ENCODE data around the gene IFT81. TPM values are rescaled to one million over a fixed set of nuclear protein-coding genes. Genes with fewer than 3 reads are reported as not detected.
"Not testable (repeated sequence)": the region's sequence is repeated elsewhere in the genome, so short reads cannot be mapped to it uniquely, and the experiment has no call there.

IFT81 gene
- total RNA-seq, 2 donors from 2014 or later, result 15.0 to 19.2 TPM

DNA sequence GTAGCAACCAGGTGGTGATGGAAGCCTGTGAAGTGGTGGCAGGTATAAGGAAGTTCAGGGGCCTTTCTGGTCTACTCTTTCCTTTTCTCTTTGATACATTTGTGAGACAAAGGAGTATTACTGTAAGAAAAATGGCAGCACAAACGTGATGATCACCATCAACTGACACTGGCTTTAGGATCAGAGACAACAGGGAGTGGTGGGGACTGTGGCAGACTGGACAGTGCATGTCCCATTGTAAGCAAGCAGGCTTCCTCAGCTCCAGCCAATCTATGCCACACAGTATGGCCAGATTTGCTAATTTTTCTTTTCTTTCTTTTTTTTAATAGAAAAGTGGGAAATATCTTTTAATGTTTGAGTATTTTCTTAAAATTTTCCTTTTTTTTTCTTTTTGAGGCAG lies 19.0 kb upstream of the IFT81 start:
- intact Hi-C loops (cut with DNase I), result loop anchor here in 1 of 2 donors (10.0 kb wide), 2 partner anchors 120 to 180 kb away; partner anchors contain the start of gene ATP2A2
- no peak for DNase-seq (ENCODE audit: low spot score)

GRCh38 chr12:110105986-110106385 lies 18.2 kb upstream of the IFT81 start:
- no peak for DNase-seq (ENCODE audit: low spot score)

DNA sequence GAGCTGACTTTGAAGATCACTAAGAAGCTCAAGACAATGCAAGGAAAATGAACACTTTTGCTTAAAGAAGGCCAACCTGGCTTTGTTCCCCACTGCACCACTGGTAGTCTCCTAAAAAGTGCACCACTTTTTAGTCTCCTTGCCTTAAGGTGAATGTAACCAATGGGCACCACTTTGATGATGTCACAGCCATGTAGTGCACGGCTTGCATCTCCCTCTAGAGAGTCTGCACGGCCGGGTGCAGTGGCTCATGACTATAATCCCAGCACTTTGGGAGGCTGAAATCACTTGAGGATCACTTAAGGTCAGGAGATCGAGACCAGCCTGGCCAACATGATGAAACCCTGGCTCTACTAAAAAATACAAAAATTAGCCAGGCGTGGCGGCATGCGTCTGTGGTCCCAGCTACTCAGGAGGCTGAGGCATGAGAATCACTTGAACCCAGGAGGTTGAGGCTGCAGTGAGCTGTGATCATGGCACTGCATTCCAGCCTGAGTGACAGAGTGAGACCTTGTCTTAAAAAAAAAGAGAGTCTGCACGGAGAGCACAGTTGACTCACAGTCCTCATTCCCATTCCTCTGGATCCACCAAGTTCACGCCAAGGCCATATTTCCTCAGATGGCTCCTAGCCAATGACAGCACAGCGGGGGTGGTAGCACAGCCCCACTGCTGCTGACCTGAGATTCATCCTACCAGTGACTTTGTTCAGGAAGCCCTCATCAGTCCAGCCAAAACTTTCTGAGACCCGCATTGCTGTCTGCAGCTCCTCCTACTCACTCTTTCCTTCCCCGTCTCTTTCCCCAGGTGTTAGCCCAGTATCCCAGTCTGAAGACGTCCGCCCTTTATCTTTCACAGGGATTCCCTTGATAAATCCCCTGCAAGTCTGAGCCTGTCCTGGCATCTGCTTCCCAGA lies 16.5 kb upstream of the IFT81 start:
- peak; percentile 87 for DNase-seq (ENCODE audit: low spot score)
- intact Hi-C loops (cut with DNase I), result loop anchor here in 1 of 2 donors (10.0 kb wide), 2 partner anchors 117 to 177 kb away; partner anchors contain the start of gene ATP2A2

More at GRCh38 chr12:110105986-110106385, 18.2 kb upstream of the IFT81 start:
- intact Hi-C loops (cut with DNase I), result loop anchor here in 1 of 2 donors (10.0 kb wide), 2 partner anchors 119 to 179 kb away; partner anchors contain the start of gene ATP2A2

DNA sequence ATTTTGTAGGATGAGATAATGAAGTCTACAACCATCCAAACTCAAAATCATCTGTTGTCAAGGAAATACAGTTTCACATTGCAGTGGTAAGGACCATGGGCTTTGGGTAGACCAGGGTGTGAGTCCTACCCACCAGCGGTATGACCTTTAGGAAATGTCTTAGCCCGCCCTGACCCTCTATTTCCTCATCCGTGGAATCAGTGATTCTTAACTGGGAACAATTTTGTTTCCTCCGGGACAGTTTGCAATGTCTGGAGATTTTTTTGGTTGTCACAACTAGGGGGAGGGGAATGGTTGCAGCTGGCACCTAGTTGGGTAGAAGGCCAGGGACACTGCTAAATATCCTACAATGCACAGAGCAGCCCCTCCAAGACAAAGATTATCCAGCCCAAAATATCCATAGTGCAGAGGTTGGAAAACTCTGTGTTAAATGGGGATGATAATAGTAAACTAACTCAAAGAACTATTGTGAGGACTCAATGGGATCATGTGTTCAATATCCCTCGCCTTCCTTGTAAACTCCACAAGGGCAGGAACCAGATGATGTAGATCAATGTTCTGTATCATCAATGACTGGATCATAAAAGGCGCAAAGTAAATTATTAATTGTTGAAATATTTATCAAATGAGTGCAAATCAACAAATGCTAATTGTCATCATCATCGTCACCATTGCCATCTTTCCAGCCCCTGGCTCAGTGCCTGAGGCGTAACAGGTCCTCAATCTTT lies 15.7 kb upstream of the IFT81 start:
- DNase-seq (ENCODE audit: low spot score), result peak; percentile 82
- intact Hi-C loops (cut with DNase I), result loop anchor here in 1 of 2 donors (10.0 kb wide), 2 partner anchors 116 to 176 kb away; partner anchors contain the start of gene ATP2A2

GRCh38 chr12:110109037-110109836 lies 14.9 kb upstream of the IFT81 start:
- intact Hi-C loops (cut with DNase I), result loop anchor here in 1 of 2 donors (10.0 kb wide), 2 partner anchors 116 to 176 kb away; partner anchors contain the start of gene ATP2A2
- peak; percentile 93 for DNase-seq (ENCODE audit: low spot score)

GRCh38 chr12:110109837-110110535 lies 14.2 kb upstream of the IFT81 start:
- intact Hi-C loops (cut with DNase I), result loop anchor here in 1 of 2 donors (10.0 kb wide), 2 partner anchors 115 to 175 kb away; partner anchors contain the start of gene ATP2A2
- DNase-seq (ENCODE audit: low spot score), result no peak

DNA sequence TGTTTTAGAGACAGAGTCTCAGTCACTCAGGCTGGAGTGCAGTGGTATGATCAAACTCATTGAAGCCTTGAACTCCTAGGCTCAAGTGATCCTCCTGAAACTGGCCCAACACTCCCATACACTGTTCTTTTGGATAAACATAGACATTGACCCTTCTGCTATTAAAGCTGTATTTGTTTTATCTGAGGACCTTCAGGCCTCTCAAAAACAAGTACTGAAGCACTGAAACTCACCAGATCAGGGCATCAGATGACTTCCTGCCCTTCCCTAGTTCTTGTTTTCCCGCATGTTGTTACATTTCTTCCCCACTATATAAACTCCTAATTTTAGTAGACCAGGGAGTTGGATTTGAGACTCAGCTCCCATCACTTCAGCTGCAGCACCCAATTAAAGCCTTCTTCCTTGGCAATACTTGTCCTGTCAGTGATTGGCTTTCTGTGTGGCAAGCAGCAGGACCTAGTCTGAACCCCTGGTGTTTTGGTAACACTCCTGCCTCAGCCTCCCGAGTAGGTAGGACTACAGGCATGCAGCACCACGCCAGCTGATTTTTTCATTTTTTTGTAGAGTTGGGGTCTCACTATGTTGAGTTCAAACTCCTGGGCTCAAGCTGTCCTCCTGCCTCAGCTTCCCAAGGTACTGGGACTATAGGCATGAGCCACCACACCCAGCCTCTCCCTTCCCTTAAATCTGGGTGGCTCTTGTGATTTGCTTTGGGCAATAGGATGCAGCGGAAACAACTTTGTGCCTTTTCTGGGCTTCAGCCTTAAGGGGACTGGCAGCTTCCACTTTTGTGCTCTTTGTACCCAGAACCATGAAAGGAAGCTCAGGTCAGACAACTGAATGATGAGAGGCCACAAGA lies 12.5 kb upstream of the IFT81 start:
- no peak for DNase-seq (ENCODE audit: low spot score)
- intact Hi-C loops (cut with DNase I), result no loop called here

DNA sequence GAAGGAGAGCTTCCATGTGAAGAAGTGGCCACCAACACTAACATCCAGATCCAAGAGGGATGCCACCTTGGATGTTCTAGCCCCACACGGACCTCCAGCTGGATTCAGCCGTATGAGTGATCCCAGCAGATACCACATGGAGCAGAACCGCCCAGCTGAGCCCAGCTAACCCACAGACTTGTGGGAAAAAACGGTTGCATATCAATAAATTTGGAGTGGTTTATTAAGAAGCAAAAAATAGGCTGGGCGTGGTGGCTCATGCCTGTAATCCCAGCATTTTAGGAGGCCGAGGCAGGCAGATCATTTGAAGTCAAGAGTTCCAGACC lies 11.9 kb upstream of the IFT81 start:
- DNase-seq (ENCODE audit: low spot score), result no peak
- intact Hi-C loops (cut with DNase I), result no loop called here

GRCh38 chr12:110114528-110114937 lies 9.6 kb upstream of the IFT81 start:
- DNase-seq (ENCODE audit: low spot score), result no peak
- intact Hi-C loops (cut with DNase I), result no loop called here

GRCh38 chr12:110115675-110116074 lies 8.5 kb upstream of the IFT81 start:
- no peak for DNase-seq (ENCODE audit: low spot score)
- intact Hi-C loops (cut with DNase I), result no loop called here

DNA sequence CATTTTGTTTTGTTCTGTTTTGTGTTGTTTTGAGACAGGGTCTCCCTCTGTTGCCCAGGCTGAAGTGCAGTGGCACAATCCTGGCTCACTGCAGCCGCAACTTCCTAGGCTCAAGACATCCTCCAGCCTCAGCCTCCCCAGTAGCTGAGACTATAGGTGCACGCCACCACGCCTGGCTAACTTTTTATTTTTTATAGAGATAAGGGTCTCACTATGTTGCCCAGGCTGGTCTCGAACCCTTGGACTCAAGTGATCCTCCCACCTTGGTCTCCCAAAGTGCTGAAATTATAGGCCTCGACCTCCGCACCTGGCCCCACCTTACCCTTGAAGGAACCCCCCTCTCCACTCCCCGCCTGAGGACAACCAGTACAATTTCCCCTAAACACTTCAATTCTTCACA lies 7.5 kb upstream of the IFT81 start:
- DNase-seq (ENCODE audit: low spot score), result no peak

GRCh38 chr12:110117210-110117609 lies 6.9 kb upstream of the IFT81 start:
- DNase-seq (ENCODE audit: low spot score), result not testable (repeated sequence)

More for the DNA sequence above, 7.5 kb upstream of the IFT81 start:
- intact Hi-C loops (cut with DNase I), result no loop called here

DNA sequence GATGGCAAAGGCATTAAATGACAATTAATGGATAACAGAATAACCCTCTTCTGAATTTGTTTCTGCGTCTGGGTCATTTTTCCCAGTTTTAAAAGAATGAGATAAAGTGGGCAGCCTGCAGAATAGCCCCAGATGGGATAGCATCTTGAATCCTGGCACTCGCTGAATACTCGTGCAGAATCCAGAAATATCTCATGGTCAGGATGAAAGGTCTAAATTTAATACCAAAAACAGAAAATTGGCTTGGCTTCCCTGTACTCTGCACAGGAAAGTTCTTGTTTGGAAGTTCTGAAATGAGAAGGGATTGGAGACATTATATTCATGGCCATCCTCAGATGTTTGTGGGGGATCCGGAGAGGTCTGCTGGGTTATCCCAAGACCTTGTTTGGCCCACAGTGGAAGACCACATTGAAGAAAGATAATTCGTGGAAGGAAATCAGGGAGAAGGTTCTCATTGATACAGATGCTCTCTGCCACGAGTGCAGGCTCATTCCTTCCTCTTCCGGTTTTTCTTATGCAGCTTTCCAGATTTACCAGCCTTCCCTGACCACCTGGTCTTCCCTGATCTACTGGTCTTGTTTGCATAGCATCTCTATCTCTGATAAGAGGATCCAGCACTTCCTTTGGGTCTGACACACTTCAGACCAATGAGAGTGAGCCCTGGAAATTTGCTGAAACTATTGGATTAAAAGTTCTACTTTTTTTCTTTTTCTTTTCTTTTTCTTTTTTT lies 6.0 kb upstream of the IFT81 start:
- intact Hi-C loops (cut with DNase I), result no loop called here
- DNase-seq (ENCODE audit: low spot score), result no peak

More at GRCh38 chr12:110117210-110117609, 6.9 kb upstream of the IFT81 start:
- intact Hi-C loops (cut with DNase I), result not testable (repeated sequence)

- DNase-seq (ENCODE audit: low spot score), result no peak
- intact Hi-C loops (cut with DNase I), result no loop called here
Observed at GRCh38 chr12:110122929-110123328, 1.2 kb upstream of the IFT81 start.

DNA sequence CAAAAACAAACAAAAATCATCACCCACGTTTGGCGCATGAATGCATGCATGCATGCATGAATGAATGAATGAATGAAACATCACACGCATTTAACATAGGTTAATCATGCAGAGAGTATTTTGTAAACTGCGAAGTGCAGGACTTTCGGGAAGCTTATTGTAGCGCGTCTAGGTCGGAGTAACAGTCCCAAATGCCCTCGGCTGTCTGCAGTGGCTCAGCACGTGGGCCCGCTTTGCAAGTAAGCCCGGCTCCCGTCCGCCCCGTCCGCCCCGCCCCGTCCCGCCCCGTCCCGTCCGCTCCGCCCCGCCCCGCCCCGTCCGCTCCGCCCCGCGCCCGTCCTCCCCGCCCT lies 263 bp upstream of the IFT81 start:
- intact Hi-C loops (cut with DNase I), result no loop called here
- DNase-seq (ENCODE audit: low spot score), result no peak

GRCh38 chr12:110126557-110126956 lies 2.4 kb downstream of the IFT81 start:
- DNase-seq (ENCODE audit: low spot score), result no peak
- intact Hi-C loops (cut with DNase I), result no loop called here
